K562 (cell line): Measurements from ENCODE around the gene RECK.

Experiments used
- JUN ChIP-seq, 2 experiments: sonication (generic) in 1 of 2; formaldehyde crosslinking in 1 of 2; IDR thresholded peaks; 2 replicates each; pipeline versions ENCODE4 v1.6.1 to v1.8.0; 2012 to 2022; ENCODE audit warnings: borderline replicate concordance in 2 of 2, mild to moderate bottlenecking in 2 of 2, improper control_type of control experiment in 1 of 2, low read depth in 1 of 2, low read length in 1 of 2, missing genetic modification reagents in 1 of 2
- POU5F1 ChIP-seq: fragments of 150-350 bp; IDR thresholded peaks from 2 replicates; pipeline ENCODE4 v1.6.1; 2014; ENCODE audit warnings: borderline replicate concordance, low read length, low read depth, mild to moderate bottlenecking; ENCODE audit not compliant: partially characterized antibody
- RNF2 ChIP-seq: sonication (generic); IDR thresholded peaks from 2 replicates; pipeline ENCODE4 v1.6.1; 2016
- SMC3 ChIP-seq: conservative IDR thresholded peaks from 2 replicates; pipeline ENCODE4 v1.6.1; 2011; ENCODE audit warnings: low read depth, low read length, improper control_type of control experiment; ENCODE audit not compliant: insufficient read depth
- STAT6 ChIP-seq: sonication (generic); formaldehyde crosslinking; IDR thresholded peaks from 2 replicates; pipeline ENCODE4 v1.8.1; 2023; ENCODE audit warnings: mild to moderate bottlenecking, missing genetic modification reagents
- ZZZ3 ChIP-seq: fragments of 450-650 bp; IDR thresholded peaks from 2 replicates; pipeline ENCODE4 v1.6.1; 2016; ENCODE audit warnings: antibody characterized with exemption, mild to moderate bottlenecking, moderate library complexity

- TF ChIP-seq JUN (IDR thresholded peaks at IDR 0.05; ENCODE audit: borderline replicate concordance, low read depth, low read length) (no peak), JUN (CRISPR knock-in tag; IDR thresholded peaks at IDR 0.05; ENCODE audit: borderline replicate concordance) (no peak), RNF2 (no peak), POU5F1 (no peak), STAT6 (no peak), SMC3 (no peak), ZZZ3 (no peak)
Measured at GRCh38 chr9:36123515-36123914, 86.8 kb downstream of the RECK start.
